Neuronal stem cell (in vitro differentiated cells): ENCODE data around the gene APBA3.

Source experiments
- DNase-seq: peaks from one replicate; pipeline ENCODE4 v3.0.0-alpha.2; 2013; ENCODE audit warnings: low spot score
- H2AFZ ChIP-seq: one replicate; pipeline ENCODE4 v1.6.1; 2013; ENCODE audit warnings: mild to moderate bottlenecking, low read length, inconsistent platforms
- H2AK5ac ChIP-seq: 2 replicates; pipeline ENCODE4 v1.6.1; 2013; ENCODE audit warnings: low read depth, mild to moderate bottlenecking, inconsistent platforms, low read length, moderate library complexity, mixed read lengths
- H2BK120ac ChIP-seq: 2 replicates; pipeline ENCODE4 v1.6.1; 2013; ENCODE audit warnings: low read depth, mild to moderate bottlenecking, inconsistent platforms, low read length, moderate library complexity, mixed read lengths
- H2BK12ac ChIP-seq: one replicate; pipeline ENCODE4 v1.6.1; 2013; ENCODE audit warnings: low read length, inconsistent platforms
- H2BK15ac ChIP-seq: 2 replicates; pipeline ENCODE4 v1.6.1; 2013; ENCODE audit warnings: mild to moderate bottlenecking, low read length, inconsistent platforms, mixed read lengths
- H2BK5ac ChIP-seq: one replicate; pipeline ENCODE4 v1.6.1; 2013; ENCODE audit warnings: inconsistent platforms, mild to moderate bottlenecking, low read length, moderate library complexity
- H3K14ac ChIP-seq: one replicate; pipeline ENCODE4 v1.6.1; 2013; ENCODE audit warnings: low read length, inconsistent platforms
- H3K18ac ChIP-seq: 2 replicates; pipeline ENCODE4 v1.6.1; 2013; ENCODE audit warnings: low read length, inconsistent platforms
- H3K23ac ChIP-seq: 2 replicates; pipeline ENCODE4 v1.6.1; 2013; ENCODE audit warnings: low read depth, mild to moderate bottlenecking, mixed read lengths, low read length, inconsistent platforms; ENCODE audit not compliant: poor library complexity
- H3K27ac ChIP-seq: replicated peaks from 3 replicates; pipeline ENCODE4 v1.5.1; 2013; ENCODE audit warnings: low read length, inconsistent platforms
- H3K27me3 ChIP-seq, 3 experiments: 2 replicates each; pipeline ENCODE4 v1.6.1; 2013; ENCODE audit warnings: low read length in 3 of 3, mild to moderate bottlenecking in 2 of 3, inconsistent platforms in 1 of 3, low read depth in 1 of 3, mixed read lengths in 1 of 3, moderate library complexity in 1 of 3; ENCODE audit not compliant: control insufficient read depth in 3 of 3, insufficient read depth in 3 of 3
- H3K36me3 ChIP-seq, 2 donors: replicated peaks in 1 of 2; 2 replicates each; pipeline ENCODE4 v1.6.1; 2013; ENCODE audit warnings: low read length in 2 of 2; ENCODE audit not compliant: control insufficient read depth in 2 of 2, insufficient read depth in 2 of 2
- H3K4ac ChIP-seq: 2 replicates; pipeline ENCODE4 v1.6.1; 2013; ENCODE audit warnings: inconsistent platforms, mild to moderate bottlenecking, low read length, moderate library complexity
- H3K4me1 ChIP-seq, 2 donors: 1 replicate in 1 of 2; 2 replicates in 1 of 2; pipeline ENCODE4 v1.6.1; 2013; ENCODE audit warnings: low read length in 2 of 2, low read depth in 1 of 2; ENCODE audit not compliant: control insufficient read depth in 2 of 2, insufficient read depth in 1 of 2
- H3K4me2 ChIP-seq: one replicate; pipeline ENCODE4 v1.6.1; 2013; ENCODE audit warnings: mild to moderate bottlenecking, low read length, inconsistent platforms; ENCODE audit not compliant: insufficient read depth, poor library complexity, severe bottlenecking
- H3K4me3 ChIP-seq, 2 donors: 2 replicates each; pipeline ENCODE4 v1.5.1; 2013; ENCODE audit warnings: low read length in 2 of 2, mild to moderate bottlenecking in 2 of 2, inconsistent platforms in 1 of 2, moderate library complexity in 1 of 2
- H3K79me1 ChIP-seq: one replicate; pipeline ENCODE4 v1.6.1; 2013; ENCODE audit warnings: low read depth, mild to moderate bottlenecking, inconsistent platforms, low read length, moderate library complexity
- H3K9ac ChIP-seq: one replicate; pipeline ENCODE4 v1.6.1; 2013; ENCODE audit warnings: mild to moderate bottlenecking, low read depth, low read length, inconsistent platforms; ENCODE audit not compliant: poor library complexity
- H3K9me3 ChIP-seq, 2 donors: replicated peaks in 1 of 2; 2 replicates each; pipeline versions ENCODE3 to v1.6.1; 2013; ENCODE audit warnings: low read length in 2 of 2, mild to moderate bottlenecking in 2 of 2, inconsistent platforms in 1 of 2, low read depth in 1 of 2, mixed read lengths in 1 of 2, moderate library complexity in 1 of 2; ENCODE audit not compliant: control insufficient read depth in 2 of 2, insufficient read depth in 1 of 2
- H4K8ac ChIP-seq: one replicate; pipeline ENCODE4 v1.6.1; 2013; ENCODE audit warnings: low read depth, mild to moderate bottlenecking, inconsistent platforms, low read length, moderate library complexity
- H4K91ac ChIP-seq: one replicate; pipeline ENCODE4 v1.6.1; 2013; ENCODE audit warnings: low read length, low read depth, mild to moderate bottlenecking, inconsistent platforms; ENCODE audit not compliant: poor library complexity
- WGBS, 2 donors: extraction: QIAGEN DNeasy Blood & Tissue Kit; methylation state at CpG; one replicate each; pipeline ENCODE4 v1.1.7; 2013; ENCODE audit warnings: missing lambda C conversion rate in 2 of 2, mixed read lengths in 1 of 2; ENCODE audit not compliant: insufficient read length in 2 of 2, insufficient replicate concordance in 1 of 2; ENCODE audit errors: extremely low coverage in 2 of 2; 5-methylcytosine and 5-hydroxymethylcytosine counted together

The APBA3 gene

GRCh38 chr19:3733549-3734309 is 27.8 kb downstream of the APBA3 start:
- H3K14ac ChIP-seq, result no peak overlapping the region
- peaks cover 2% of the 10 kb centered on the region for H3K79me1 ChIP-seq
- no peak overlapping the region for H2AK5ac ChIP-seq
- H3K36me3 ChIP-seq, result no peaks in the 10 kb centered on the region
- H2AFZ ChIP-seq, result no peak overlapping the region
- no peak overlapping the region for H2BK12ac ChIP-seq
- H3K27me3 ChIP-seq, result no peaks in the 10 kb centered on the region
- H3K9ac ChIP-seq, result peak overlapping the region; percentile 10
- H3K4me1 ChIP-seq, result no peaks in the 10 kb centered on the region
- no peak overlapping the region for H3K27ac ChIP-seq
- no peak overlapping the region for H3K4ac ChIP-seq
- no CpG with 5 or more reads among the region's 20 CpGs for WGBS, 2 donors
- peaks cover 0 to 4% of the 10 kb centered on the region in 2 donors for H3K9me3 ChIP-seq
- H3K23ac ChIP-seq, result no peak overlapping the region
- H3K18ac ChIP-seq, result no peak overlapping the region
- no peak overlapping the region for H3K4me2 ChIP-seq
- H2BK5ac ChIP-seq, result peak overlapping the region; percentile 73
- H2BK120ac ChIP-seq, result no peak overlapping the region
- no peak overlapping the region for H4K91ac ChIP-seq
- DNase-seq, result no peak
- no peak overlapping the region for H2BK15ac ChIP-seq
- no peak overlapping the region for H4K8ac ChIP-seq
- no peak overlapping the region for H3K4me3 ChIP-seq

DNA sequence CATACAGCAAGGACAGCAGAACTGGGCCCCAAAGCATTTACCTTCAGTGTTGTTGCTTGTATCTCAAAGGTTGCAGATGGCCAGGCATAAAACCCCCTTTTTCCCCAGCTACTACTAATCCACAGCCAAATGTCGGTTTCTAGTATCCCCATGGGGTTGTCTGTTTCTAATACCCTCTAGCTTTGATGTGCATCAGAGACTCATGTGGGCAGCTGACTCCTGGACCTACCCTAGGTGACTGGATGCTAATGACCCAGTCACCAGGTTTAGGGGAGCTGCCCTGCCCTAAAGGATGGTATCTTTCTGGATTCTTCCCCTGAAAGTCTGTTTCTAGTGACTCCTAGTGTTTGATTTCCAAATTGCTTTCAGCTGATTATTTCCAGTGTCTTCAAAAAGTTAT is 29.4 kb downstream of the APBA3 start:
- H2BK15ac ChIP-seq, result no peak overlapping the region
- no peak overlapping the region for H3K4me3 ChIP-seq
- H3K36me3 ChIP-seq, result no peaks in the 10 kb centered on the region
- H3K4ac ChIP-seq, result no peak overlapping the region
- no peak overlapping the region for H2AFZ ChIP-seq
- no peak overlapping the region for H2AK5ac ChIP-seq
- H3K4me1 ChIP-seq, result no peaks in the 10 kb centered on the region
- no peak overlapping the region for H2BK12ac ChIP-seq
- no CpG with 5 or more reads among the region's 1 CpG for WGBS, 2 donors
- H3K14ac ChIP-seq, result no peak overlapping the region
- no peak overlapping the region for H2BK120ac ChIP-seq
- H2BK5ac ChIP-seq, result no peak overlapping the region
- H3K18ac ChIP-seq, result no peak overlapping the region
- DNase-seq, result no peak
- no peaks in the 10 kb centered on the region for H3K27me3 ChIP-seq
- peaks cover 0 to 4% of the 10 kb centered on the region in 2 donors for H3K9me3 ChIP-seq
- no peak overlapping the region for H4K8ac ChIP-seq
- no peak overlapping the region for H3K27ac ChIP-seq
- no peak overlapping the region for H3K23ac ChIP-seq
- no peak overlapping the region for H3K4me2 ChIP-seq
- peaks cover 2% of the 10 kb centered on the region for H3K79me1 ChIP-seq
- no peak overlapping the region for H3K9ac ChIP-seq
- H4K91ac ChIP-seq, result no peak overlapping the region

DNA sequence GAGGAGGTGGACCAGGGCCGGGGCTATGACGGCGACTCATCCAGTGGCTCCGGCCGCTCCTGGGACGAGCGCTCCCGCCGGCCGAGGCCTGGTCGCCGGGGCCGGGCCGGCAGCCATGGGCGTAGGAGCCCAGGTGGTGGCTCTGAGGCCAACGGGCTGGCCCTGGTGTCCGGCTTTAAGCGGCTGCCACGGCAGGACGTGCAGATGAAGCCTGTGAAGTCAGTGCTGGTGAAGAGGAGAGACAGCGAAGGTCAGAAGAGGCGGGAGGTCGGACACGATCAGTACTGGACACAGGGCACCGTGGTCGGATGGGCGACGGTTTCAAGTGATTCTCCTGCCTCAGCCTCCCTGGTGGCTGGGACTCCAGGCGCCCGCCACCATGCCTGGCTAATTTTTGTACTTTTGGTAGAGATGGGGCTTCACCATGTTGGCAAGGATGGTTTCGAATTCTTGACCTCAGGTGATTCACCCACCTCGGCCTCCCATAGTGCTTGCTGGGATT is 31.0 kb downstream of the APBA3 start:
- no peak overlapping the region for H3K4me2 ChIP-seq
- no peaks in the 10 kb centered on the region for H3K36me3 ChIP-seq
- peaks cover 0 to 5% of the 10 kb centered on the region in 2 donors for H3K4me1 ChIP-seq
- H3K14ac ChIP-seq, result no peak overlapping the region
- H3K27me3 ChIP-seq, result peaks cover 0 to 6% (median 0%) of the 10 kb centered on the region in 3 experiments
- H3K9ac ChIP-seq, result no peak overlapping the region
- H3K79me1 ChIP-seq, result peaks cover 3% of the 10 kb centered on the region
- DNase-seq, result no peak
- WGBS, 2 donors, result no CpG with 5 or more reads among the region's 32 CpGs
- no peak overlapping the region for H2BK15ac ChIP-seq
- H3K4me3 ChIP-seq, result no peak overlapping the region
- H3K27ac ChIP-seq, result no peak overlapping the region
- H2AFZ ChIP-seq, result no peak overlapping the region
- H2BK5ac ChIP-seq, result peak overlapping the region; percentile 82
- peaks cover 0 to 4% of the 10 kb centered on the region in 2 donors for H3K9me3 ChIP-seq
- no peak overlapping the region for H2BK12ac ChIP-seq
- peak overlapping the region; percentile 37 for H3K4ac ChIP-seq
- no peak overlapping the region for H4K91ac ChIP-seq
- no peak overlapping the region for H2BK120ac ChIP-seq
- H3K18ac ChIP-seq, result no peak overlapping the region
- peak overlapping the region; percentile 16 for H3K23ac ChIP-seq
- no peak overlapping the region for H2AK5ac ChIP-seq
- H4K8ac ChIP-seq, result no peak overlapping the region

DNA sequence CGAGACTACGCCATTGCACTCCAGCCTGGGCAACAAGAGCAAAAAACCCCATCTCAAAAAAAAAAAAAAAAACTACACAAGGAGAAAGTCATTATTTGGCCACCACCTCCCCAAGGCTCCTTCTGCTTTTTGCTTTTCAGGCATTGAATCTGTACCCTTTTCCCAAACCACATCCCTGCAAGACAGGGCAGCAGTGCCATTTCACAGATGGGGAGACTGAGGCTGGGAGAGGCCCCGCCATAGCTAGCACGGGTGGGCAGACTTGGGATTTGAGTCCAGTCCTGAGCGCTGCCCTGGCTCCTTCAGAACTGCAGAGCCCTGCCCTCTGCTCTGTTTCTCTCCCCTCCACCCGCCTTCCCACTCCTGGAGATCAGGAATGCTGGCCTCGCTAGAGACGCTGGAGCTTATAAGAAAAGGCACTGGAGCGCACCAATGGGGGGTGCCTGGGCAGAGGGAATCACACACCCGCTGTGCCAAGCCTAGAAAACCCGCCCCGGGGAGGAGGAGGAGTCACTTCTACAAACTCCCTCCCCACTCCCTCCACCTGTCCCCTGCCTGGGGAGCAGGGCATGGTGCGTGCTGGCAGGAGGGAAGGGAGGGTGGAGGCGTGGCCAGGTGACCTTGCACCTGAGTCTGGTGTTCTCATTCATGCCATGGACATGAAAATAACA is 35.7 kb downstream of the APBA3 start:
- H2BK12ac ChIP-seq, result no peak overlapping the region
- H3K27me3 ChIP-seq, result peaks cover 0 to 29% (median 5%) of the 10 kb centered on the region in 3 experiments
- no peak overlapping the region for H2BK15ac ChIP-seq
- H3K14ac ChIP-seq, result no peak overlapping the region
- peak overlapping the region; percentile 18 for H3K4me2 ChIP-seq
- H2BK120ac ChIP-seq, result no peak overlapping the region
- H3K4ac ChIP-seq, result no peak overlapping the region
- H3K4me3 ChIP-seq, result peak overlapping the region in 1 of 2 donors; percentile 43
- no peak for DNase-seq
- H3K9me3 ChIP-seq, result peaks cover 0 to 3% of the 10 kb centered on the region in 2 donors
- peak overlapping the region; percentile 55 for H3K23ac ChIP-seq
- no peak overlapping the region for H4K91ac ChIP-seq
- H2AFZ ChIP-seq, result no peak overlapping the region
- no CpG with 5 or more reads among the region's 14 CpGs for WGBS, 2 donors
- H3K36me3 ChIP-seq, result no peaks in the 10 kb centered on the region
- H3K9ac ChIP-seq, result no peak overlapping the region
- peak overlapping the region; percentile 56 for H2AK5ac ChIP-seq
- no peak overlapping the region for H2BK5ac ChIP-seq
- H3K27ac ChIP-seq, result no peak overlapping the region
- peak overlapping the region; percentile 71 for H3K18ac ChIP-seq
- H3K4me1 ChIP-seq, result peaks cover 6 to 17% of the 10 kb centered on the region in 2 donors
- H4K8ac ChIP-seq, result no peak overlapping the region
- H3K79me1 ChIP-seq, result peaks cover 2% of the 10 kb centered on the region
